ENCODE data around the gene PLCB2.

PLCB2 gene

GRCh38 chr15:40307421-40308211, at the start of gene PLCB2:
Gene PLCB2, minus strand, starts transcription at chr15:40307935. Its CDS starts 263 bp downstream, at chr15:40307672.
- DNase-seq (ENCODE audit: low read depth): no peak

GRCh38 chr15:40357246-40357645, 49.5 kb upstream of the PLCB2 start:
- no peak for DNase-seq (ENCODE audit: low read depth)

GRCh38 chr15:40355976-40356585, 48.3 kb upstream of the PLCB2 start:
- DNase-seq (ENCODE audit: low read depth): no peak

GRCh38 chr15:40354408-40355171, 46.9 kb upstream of the PLCB2 start:
- no peak for DNase-seq (ENCODE audit: low read depth)

GRCh38 chr15:40353697-40354096, 46.0 kb upstream of the PLCB2 start:
- DNase-seq (ENCODE audit: low read depth): no peak

GRCh38 chr15:40352281-40352901, 44.7 kb upstream of the PLCB2 start:
- no peak for DNase-seq (ENCODE audit: low read depth)

GRCh38 chr15:40349163-40349562, 41.4 kb upstream of the PLCB2 start:
- DNase-seq (ENCODE audit: low read depth): no peak

- DNase-seq (ENCODE audit: low read depth): no peak
These were observed 40.7 kb upstream of the PLCB2 start for GRCh38 chr15:40348474-40348870.

- DNase-seq (ENCODE audit: low read depth): no peak
These were observed 40.1 kb upstream of the PLCB2 start for GRCh38 chr15:40347559-40348473.

- no peak for DNase-seq (ENCODE audit: low read depth)
These were observed 39.1 kb upstream of the PLCB2 start for GRCh38 chr15:40346579-40347558.

GRCh38 chr15:40345867-40346578, 38.3 kb upstream of the PLCB2 start:
- no peak for DNase-seq (ENCODE audit: low read depth)

- DNase-seq (ENCODE audit: low read depth): no peak
These were observed 37.6 kb upstream of the PLCB2 start for GRCh38 chr15:40345225-40345866.

GRCh38 chr15:40344631-40345120, 36.9 kb upstream of the PLCB2 start:
- DNase-seq (ENCODE audit: low read depth): peak; percentile 57

- DNase-seq (ENCODE audit: low read depth): no peak
These were observed 36.5 kb upstream of the PLCB2 start for GRCh38 chr15:40344217-40344616.

- peak; percentile 93 for DNase-seq (ENCODE audit: low read depth)
These were observed 35.8 kb upstream of the PLCB2 start for GRCh38 chr15:40343512-40343911.

- peak; percentile 57 for DNase-seq (ENCODE audit: low read depth)
These were observed 34.9 kb upstream of the PLCB2 start for GRCh38 chr15:40342416-40343320.

GRCh38 chr15:40340740-40341400, 33.1 kb upstream of the PLCB2 start, which contains the start of gene CCDC9B:
Gene CCDC9B, minus strand, starts transcription at chr15:40340939. Its CDS starts 120 bp downstream, at chr15:40340819.
- DNase-seq (ENCODE audit: low read depth): peak; percentile 86
